AG09309 (cell line): ENCODE results near the gene RPL10A.

ENCODE experiments used
- DNase-seq: peaks from one replicate; pipeline ENCODE4 v3.0.0-alpha.2; 2010; ENCODE audit warnings: low read depth
- H3K4me3 ChIP-seq: 2 replicates; pipeline ENCODE4 v1.5.1; 2011; ENCODE audit warnings: mild to moderate bottlenecking, low read depth, low read length, moderate library complexity; ENCODE audit not compliant: control insufficient read depth
- CTCF ChIP-seq: IDR thresholded peaks from 2 replicates; pipeline ENCODE4 v1.5.1; 2011; ENCODE audit warnings: mild to moderate bottlenecking, low read depth, low read length, inconsistent platforms; ENCODE audit not compliant: insufficient read depth, control insufficient read depth; ENCODE audit errors: missing control alignments

The RPL10A gene

GRCh38 chr6:35490821-35491557 lies 22.8 kb downstream of the RPL10A start:
- no peak overlapping the region for H3K4me3 ChIP-seq
- no peak for DNase-seq
- no peak for TF ChIP-seq CTCF

- DNase-seq = no peak
- H3K4me3 ChIP-seq = no peak overlapping the region
- TF ChIP-seq CTCF = no peak
Measured at GRCh38 chr6:35491558-35492257, 23.5 kb downstream of the RPL10A start.

- no peak for TF ChIP-seq CTCF
- H3K4me3 ChIP-seq = no peak overlapping the region
- DNase-seq = no peak
Measured at GRCh38 chr6:35492258-35492973, 24.2 kb downstream of the RPL10A start.

- no peak for DNase-seq
- TF ChIP-seq CTCF = no peak
Measured at GRCh38 chr6:35492974-35493284, 24.7 kb downstream of the RPL10A start.

GRCh38 chr6:35493307-35493983 lies 25.2 kb downstream of the RPL10A start:
- no peak for TF ChIP-seq CTCF
- no peak for DNase-seq
- no peak overlapping the region for H3K4me3 ChIP-seq

More at GRCh38 chr6:35492974-35493284, 24.7 kb downstream of the RPL10A start:
- H3K4me3 ChIP-seq = no peak overlapping the region

- no peak for DNase-seq
- TF ChIP-seq CTCF = no peak
- no peak overlapping the region for H3K4me3 ChIP-seq
Measured at GRCh38 chr6:35494161-35494563, 26.0 kb downstream of the RPL10A start.
